LHCN-M2 (cell line): Measurements from ENCODE around the gene ANG. TPM values are rescaled to one million over a fixed set of nuclear protein-coding genes. Genes with fewer than 3 reads are reported as not detected.

ENCODE experiments used
- DNase-seq: peaks from one replicate; pipeline ENCODE4 v3.0.0-alpha.2; 2012; ENCODE audit warnings: low read depth
- total RNA-seq: library from RNA; depleted of rRNA; stranded (reverse); fragments of >200 nt; gene quantifications from 2 replicates; pipeline ENCODE4 v1.2.3, GENCODE V29; 2014

Gene ANG
- total RNA-seq, 1 experiment from 2014 or later, result 4.2 TPM

DNA sequence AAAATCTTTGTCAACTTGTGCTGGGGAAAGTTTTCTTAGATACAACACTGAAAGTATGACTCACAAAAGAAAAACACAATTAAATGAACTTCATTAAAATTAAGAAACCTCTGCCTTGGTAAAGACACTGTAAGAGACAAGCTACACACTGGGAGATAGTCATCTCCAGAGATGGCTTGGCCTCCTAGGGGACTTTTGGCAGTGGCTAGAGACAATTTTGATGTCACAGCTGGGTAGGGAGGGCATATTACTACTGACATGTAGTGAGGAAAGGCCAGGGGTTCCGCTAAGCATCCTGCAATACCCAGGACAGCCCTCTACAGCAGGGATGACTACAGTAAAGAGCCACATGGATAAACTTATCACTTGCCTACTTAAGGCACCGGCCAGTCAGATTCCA, 12.9 kb upstream of the ANG start:
- no peak for DNase-seq

DNA sequence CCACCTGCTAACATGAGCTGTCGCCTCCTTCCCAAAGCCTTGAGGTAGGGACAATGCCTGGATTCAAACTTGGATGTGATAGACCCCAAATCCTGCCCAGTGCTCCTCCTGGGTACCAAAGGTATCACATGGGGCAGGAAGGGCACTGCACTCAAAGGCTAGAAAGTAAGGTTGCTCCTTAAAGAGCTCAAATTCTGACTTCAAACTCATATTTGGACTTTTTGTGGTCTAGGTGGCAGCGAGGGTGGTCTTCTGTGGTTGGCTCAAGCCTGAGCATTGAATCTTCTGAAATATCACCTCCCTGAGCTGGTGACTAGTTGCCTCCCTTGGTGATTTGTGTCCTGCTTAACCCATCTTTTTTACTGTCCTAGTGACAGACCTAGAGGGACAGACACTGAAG, 12.5 kb upstream of the ANG start:
- DNase-seq, result no peak

DNA sequence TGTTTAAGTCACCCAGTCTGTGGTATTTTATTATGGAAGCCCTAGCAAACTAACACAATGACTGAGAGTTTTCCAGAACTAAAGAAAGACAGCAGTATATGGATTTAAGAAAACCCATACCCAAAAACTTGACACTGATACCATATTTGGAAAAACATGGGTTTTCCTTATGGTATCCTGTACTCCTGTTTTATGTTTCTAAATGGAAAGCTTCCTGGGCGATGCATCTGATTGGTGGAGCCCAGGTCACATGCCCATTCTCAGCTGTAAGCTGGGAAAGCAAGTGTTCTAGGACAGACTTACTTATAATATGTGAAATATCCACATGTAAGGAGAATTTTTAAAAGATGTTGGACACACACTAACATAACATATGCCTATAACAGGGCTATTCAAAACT, 8.7 kb upstream of the ANG start:
- peak; percentile 32 for DNase-seq

DNA sequence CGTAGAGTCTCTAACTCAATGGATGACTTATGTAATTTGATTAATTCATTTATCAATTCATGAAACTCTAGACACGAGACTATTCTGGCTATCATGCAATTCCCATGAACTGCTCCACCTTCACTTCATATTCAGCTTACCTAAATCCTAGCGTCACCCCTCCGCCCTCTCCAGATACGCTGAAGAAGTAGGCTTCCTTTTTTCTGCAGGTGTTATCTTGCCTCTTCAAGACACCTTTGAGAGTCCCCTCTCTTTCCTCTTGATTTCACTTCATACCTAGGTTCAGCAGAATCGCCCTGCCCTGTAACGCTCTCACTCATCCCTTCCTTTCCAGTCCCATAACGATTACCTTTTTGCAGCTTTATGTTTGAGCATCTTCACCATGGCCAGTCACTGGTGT, 8.2 kb upstream of the ANG start:
- no peak for DNase-seq

DNA sequence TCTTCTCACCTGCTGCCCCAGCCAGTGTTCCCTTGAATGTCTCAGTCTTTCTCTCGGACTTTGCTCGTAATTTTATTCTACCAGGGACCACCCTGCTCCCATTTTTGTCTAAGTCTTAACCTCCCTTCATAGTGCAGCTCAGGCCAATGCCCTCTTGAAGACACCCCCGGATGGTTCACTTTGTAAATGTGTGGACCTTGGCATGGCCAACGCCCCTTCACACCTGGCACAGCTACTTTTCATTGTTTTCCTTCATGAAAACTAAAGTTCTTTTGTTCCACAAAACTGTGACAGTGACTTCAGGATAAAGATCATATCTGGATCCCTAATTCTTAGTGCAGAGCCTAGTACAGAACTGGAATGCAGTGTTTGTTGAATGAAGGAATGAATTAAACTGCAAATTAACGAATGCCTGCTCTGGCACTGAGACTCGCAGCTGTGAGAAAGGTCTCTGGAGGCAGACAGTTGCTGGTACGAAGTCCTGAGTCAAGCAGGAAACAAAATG, 7.7 kb upstream of the ANG start:
- no peak for DNase-seq

DNA sequence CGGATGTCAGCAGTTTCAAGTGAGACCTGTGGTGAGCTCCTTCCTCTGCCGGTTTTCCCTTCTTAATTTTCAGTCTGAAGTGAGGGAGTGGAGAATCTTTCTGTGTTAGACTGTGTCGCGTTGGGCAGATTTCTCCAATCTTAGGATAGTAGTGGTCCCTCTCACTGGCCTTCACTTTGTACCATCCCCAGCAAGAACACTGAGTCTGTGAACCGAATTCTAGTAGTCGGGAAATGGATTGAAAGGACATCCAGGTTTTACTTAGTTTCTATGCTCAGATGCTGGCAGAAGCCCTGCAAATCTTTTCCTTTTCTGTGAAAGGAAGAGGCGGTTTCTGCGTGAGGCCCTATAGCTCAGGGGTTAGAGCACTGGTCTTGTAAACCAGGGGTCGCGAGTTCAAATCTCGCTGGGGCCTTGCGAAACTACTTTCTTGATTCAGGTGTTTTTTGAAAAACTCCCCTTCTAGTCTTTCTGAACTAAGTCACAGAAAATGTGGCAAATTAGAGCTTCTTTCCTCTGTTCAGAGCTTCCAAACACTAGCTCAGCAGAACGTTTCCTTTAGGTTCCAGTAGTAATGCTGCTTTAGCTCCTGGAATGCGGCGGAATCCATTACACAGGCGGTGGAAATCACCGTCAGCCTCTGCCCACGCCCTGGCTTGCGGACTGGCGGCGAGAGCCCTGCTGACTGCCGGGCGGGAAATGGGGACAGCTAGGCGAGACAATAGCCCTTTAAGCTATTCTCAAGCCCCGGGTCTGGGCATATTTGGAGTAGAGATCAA, 7.0 kb upstream of the ANG start:
- DNase-seq, result peak; percentile 90

DNA sequence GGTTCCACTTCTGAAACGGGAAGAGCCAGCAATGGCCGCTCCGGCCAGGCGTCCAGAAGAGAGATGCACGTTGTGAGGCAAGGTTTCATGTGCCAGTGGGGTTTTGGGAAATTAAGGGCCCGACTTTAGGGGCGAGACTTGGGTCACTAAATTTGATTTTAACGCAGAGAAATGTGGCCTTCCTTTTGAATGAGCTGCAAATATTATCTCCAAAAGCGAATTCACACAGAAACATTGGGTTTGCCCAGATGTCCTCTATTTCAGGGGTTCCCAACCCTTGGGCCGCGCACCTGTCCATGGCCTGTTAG, 6.5 kb upstream of the ANG start:
- DNase-seq, result no peak

DNA sequence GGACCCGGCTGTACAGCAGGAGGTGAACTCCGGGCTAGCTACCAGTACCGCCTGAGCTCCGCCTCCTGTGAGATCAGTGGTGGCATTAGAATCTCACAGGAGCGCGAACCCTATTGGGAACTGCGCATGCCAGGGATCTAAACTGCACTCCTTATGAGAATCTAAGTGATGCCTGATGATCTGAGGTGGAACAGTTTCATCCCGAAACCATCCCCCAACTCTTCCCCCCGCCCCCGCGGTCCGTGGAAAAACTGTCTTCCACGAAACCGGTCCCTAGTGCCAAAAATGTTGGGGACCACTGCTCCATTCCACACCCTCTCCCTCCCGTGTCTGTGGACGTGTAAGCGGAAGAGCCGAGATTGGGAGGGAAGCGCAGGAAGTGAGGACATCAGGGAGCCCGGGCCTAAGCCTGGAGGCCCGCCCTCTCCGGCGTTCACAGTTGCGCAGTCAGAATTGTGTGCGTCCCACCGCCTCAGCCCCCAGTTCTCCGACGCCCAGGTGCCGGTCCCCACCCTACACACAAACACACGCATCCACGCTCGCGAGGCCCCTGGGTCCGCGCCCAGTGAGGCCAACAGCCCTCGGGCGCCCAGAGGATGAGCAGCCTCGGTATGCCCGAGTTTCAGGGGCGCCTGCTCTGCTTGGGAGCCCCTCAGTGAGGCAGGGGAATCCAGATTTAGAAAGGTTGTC, 6.0 kb upstream of the ANG start:
- DNase-seq, result peak; percentile 91

DNA sequence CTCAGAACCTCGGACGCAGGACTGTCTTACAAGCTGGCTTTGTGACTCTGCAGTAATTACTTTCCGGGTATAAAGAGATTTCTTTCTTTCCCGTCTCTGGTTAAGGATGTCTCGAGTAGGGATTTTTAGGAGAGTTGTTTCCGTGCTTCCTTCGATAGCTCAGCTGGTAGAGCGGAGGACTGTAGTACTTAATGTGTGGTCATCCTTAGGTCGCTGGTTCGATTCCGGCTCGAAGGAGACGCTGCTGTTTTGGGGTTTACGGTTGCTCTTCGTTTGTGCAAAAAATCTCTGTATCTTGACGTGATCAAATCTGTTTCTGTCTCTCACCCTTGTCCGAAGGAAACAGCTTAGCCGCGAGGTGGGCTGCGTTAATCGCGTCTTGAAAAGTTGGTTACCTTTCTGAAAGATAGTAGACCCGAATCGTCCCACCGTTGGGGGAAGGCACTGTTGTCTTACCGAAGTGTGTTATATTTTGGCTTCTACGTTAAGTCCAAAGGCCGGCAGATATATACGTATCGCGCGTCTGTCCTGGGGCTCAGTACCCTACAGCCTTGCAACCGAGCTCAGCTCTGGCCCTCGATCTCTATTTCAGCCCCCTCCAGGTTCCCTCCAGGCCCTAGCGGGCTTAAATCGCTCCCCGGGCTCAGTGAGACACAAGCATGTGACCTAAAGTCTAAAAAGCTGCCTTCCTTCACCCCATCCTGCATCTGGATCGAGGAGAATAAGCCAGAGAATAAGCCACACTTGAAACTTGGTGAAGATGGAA, 5.3 kb upstream of the ANG start:
- peak; percentile 93 for DNase-seq

DNA sequence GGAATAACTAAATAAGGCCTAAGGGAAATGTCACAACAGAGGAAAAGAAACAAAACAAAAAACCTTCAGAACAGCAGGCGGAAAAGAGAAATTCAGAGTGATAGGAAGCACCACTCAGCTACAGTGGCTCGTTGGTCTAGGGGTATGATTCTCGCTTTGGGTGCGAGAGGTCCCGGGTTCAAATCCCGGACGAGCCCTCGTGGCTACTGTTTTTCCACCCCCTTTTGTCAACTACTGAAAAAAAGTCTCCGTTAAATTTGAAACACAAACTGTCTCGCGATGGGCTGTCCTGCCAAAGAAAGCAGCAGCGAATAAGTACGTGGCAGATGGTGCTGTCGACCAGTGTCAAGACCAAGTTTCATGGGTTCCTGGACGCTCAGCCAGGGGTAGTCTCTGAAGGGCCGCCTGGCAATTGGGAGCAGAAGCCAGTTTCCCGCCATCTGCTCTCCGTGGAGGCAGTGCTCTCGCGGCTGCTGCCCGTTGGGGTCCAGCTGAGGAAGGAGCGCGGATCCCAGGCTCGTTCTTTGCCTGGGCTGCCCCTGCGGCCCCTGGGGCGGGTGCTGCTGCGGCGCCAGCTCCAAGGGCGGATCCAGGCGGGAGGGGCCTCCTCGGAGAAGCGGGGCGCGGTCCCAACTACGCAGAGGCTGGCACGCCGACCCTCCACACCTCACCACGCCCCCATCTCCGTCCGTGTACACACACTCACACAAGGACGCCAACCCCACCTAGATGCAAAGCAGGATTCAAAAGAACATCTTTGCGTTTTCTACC, 4.5 kb upstream of the ANG start, which contains the start of gene RNASE4:
Gene RNASE4, plus strand, starts transcription at position 670 of the 771 bp plus-strand sequence. CDS start 14,812 bp downstream, outside the sequence.
- peak; percentile 93 for DNase-seq

DNA sequence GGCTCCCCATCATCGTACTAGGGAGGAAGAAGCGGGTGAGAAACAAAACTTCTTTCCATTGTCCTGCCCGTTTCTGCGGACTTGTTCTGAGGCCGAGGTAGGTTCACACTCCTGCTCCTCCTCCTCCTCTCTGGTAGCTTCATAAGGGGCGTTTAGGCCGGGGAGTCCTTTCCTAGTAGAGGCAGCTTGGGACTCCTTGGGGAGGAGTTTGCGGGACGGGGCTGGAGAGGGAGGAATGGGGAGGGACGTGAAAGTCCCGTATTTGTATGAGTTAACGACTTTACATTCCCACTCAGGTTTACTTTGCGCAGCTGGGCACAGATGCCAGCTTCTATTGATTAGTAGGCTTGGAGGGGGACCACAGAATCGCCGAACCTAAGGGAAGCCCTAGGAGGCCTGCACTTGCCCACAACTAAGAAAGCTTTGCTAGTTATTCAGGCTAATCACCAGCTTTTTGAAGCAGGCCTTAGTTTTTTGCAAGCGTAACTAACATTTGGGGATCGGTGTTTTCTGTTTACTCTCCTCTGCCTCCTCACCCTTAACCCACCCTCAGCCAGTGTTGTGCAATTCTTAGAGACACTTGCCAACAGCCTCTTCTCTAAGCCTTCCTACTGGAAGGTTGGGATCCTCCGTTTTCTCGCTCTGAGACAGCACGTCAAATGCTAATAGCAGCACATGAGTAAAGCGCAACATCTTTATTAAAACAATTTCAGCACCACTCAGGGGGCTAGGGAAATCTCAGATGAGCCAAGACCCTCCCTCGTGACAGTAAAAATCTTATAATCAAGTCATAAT, 3.7 kb upstream of the ANG start:
- peak; percentile 35 for DNase-seq

DNA sequence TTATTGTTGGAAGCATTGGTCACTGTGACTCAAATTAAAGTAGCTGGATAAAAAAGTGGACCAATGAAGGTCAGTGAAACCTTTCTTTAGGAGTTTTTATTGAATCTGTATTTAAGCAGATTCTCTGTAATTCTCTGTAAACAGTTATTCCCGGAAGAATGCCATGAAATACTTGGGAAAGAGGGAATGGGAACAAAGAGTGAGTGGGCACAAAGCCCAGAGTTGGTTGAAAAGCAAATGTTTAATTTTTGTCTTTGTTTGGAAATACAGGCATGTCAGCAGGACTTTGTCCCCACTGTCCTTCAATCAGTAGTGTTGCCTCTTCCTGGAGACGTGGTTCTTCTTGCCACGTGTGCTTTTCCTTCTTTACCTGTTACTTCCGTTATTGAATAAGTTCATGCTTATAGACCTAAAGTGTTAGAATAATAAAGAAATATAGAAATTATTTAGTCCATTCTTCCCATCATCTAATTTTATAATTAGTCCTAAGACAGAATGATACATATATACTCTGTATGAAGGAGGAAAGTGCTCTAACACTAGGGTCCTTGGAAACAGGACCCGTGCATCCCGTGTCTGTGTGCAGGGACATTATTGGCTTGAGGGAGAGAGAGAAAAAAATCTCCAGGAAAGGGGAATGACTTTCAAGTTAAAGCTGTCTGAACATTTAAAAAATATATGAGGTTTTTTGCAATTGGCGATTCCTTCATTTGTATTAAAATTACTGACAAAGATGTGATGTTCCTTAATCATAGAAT, 2.0 kb upstream of the ANG start:
- no peak for DNase-seq

DNA sequence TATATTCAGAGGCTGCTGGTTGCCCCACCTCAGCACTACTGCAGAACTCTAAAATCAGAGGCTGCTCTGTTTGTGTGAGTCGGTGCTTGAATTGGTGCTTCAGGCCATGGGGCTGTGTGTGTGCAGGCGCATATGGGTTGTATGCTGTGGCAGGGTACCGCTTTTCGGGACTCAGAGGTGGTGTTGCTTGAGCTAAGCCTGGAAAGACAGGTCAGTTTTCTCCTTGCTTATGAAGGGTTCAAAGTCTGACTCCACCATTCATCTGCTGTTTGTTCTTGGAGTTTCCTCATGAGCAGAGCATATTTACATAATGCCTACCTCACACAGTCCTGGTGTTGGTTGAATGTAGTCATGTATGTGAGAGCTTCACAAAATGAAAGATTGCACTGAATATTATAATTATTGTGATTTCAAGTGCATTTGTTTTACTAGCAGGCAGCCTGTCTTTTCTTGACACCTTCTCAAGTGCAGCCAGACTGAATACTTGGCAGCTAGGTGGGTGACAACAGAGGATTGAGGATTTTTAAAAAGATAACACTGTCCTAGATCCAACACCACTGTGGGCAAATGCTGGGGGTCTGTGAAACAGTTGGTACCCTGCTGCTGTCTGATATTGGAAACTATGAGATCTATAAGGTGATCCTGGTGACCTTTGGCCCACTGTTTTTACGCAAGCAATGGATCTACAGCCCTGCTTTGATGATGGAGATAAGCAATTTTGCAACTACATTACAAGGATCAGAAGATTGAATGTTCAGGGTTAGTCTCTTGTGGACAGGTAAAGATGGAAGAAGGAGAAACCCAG, 1.0 kb upstream of the ANG start:
- no peak for DNase-seq

DNA sequence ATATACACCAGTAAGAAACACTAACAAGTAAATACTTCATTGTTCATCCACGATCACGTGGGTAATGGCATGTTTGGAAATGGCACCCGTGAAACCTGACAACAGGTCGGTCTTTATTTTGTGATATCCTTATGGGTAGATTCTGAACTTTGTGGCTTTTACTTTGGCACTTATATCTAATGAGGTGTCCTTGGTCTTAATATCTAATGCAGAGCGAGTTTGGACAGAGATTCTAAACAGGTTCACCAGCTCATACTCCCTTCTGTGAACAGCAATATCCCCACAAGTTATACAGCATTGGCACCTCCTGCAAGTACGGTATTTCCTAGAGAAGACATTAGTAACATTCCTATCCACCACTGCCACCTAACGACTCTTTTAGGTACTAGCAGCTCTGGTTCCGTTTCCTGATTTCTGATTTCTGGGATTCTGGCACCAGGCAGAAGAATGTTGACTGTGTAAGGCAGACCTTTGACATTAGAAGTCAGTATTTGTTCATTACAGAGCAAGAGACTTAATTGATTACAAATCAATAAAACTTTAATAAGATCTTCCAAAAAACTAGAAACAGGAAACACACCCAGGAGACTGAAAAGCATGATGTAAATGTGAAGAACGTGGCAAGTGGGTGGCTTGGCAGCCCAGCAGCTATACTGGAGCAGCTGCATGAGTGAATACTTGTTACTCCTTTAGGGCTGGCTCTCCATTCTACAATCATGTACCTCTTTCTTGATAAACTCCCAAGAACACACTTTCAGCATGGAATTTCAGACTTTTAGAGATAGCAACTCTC, 2.5 kb downstream of the ANG start:
- DNase-seq, result peak; percentile 60

DNA sequence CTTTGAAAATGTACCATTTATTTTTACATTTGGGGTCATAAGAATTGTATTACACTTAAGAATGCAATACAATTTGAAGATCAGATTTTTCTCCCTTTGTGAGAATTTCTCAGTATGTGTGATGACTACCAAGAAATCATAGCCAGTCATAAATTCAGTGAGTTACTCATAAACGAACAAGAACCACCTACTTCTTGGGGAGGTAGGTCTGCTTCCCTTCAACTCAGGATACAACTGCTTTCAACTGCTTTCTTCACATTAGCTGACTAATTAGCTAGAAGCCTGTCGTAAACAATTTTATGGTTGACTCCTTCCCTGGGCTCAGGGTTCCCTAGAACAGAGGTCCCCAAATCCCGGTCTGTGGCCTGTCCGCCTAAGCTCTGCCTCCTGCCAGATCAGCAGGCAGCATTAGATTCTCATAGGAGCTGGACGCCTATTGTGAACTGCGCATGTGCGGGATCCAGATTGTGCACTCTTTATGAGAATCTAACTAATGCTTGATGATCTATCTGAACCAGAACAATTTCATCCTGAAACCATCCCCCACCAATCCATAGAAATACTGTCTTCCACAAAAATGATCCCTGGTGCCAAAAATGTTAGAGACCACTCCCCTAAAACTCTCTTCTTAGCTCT, 3.7 kb downstream of the ANG start:
- no peak for DNase-seq

DNA sequence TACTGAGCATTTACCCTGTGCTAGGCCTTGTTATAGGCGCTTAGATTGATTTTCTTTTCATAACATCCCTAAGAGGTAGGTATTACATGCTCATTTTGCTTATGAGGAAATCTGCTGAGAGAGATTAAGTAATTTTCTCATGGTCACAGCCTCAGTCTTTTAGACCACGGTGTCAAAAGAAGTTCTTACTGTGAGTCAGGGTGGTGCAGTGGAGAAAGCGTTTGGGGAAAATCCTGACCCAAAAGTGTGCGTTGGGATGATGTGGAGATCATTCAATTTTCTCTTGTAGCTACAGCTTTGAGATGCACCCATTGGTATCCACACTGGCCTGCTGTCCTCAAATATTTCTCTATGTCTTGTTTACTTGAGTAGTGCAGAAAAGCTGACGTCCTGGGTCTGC, 8.2 kb downstream of the ANG start:
- DNase-seq, result no peak

DNA sequence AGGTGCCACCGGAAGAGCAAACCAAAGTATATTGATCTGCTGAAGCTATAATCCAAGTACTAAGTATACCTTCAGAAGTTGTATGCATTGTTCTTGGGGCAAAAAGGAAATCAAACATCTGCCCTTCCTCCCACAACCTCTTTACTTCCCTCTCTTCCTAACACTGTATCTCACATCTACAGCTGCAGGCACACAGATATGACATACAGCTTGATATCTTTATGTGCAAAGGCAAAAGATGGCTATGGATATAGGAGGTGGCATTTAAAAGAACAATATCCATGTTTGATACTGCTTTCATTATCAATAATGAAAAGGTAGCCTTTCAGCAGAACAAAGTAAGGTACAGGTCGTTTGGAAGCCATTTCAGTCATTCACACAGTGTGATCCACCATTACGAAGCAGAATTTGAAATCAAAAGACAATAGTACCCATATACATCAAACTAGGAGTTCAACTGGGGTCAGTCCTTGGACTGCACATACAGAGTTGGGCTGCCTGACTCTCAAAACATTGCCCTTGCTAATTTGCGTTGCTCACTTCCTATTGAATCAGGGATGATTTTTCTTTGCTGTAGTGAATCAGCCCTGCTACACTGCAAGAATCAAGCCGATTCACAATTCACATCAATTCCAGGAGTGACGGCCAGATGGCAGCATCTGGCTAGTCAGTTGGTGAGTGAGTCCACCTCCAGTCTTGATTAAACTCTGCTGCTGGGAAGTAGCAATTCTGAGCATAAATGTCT, 8.9 kb downstream of the ANG start:
- DNase-seq, result peak; percentile 61
